Coronary artery (tissue), 2 donors: Measurements from ENCODE around the gene TM2D3.

ENCODE experiments used
- DNase-seq: peaks from one replicate; pipeline ENCODE4 v3.0.0-alpha.2; 2017; ENCODE audit warnings: low spot score
- H3K27ac ChIP-seq, 2 donors: fragments of 200-600 bp; sonication (generic); one replicate each; pipeline ENCODE4 v1.5.1; 2016 to 2019
- H3K4me3 ChIP-seq: fragments of 200-600 bp; sonication (generic); 2 replicates; pipeline ENCODE4 v1.5.1; 2016; ENCODE audit warnings: mild to moderate bottlenecking, moderate library complexity
- TF ChIP-seq, protein P1 (sequence below): fragments of 200-600 bp; sonication (generic); IDR thresholded peaks from one replicate; pipeline ENCODE4 v1.5.1; 2019; ENCODE audit warnings: antibody characterized with exemption

TM2D3 gene

DNA sequence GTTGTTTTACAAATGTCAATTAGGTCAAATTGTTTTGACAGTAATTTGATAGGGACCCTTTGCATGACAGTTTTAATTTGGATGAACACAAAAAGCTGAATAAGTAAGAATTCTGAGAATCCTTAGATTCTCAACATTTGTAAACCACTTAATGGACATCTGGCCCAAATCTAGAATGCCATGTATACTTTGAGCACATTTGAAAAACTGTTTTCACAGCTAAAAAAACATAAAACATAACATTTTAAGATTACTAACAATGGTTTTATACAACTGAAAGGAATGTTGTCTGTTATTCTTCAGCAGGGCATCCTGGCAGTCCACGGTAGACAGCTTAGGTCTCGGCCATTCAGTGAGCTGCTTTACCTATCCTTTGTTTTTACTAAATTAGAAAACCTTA, 34.5 kb upstream of the TM2D3 start:
- Histone ChIP-seq H3K4me3 (no peak overlapping the region), H3K27ac (no peak overlapping the region)
- DNase-seq: no peak
- TF ChIP-seq, protein P1, sequence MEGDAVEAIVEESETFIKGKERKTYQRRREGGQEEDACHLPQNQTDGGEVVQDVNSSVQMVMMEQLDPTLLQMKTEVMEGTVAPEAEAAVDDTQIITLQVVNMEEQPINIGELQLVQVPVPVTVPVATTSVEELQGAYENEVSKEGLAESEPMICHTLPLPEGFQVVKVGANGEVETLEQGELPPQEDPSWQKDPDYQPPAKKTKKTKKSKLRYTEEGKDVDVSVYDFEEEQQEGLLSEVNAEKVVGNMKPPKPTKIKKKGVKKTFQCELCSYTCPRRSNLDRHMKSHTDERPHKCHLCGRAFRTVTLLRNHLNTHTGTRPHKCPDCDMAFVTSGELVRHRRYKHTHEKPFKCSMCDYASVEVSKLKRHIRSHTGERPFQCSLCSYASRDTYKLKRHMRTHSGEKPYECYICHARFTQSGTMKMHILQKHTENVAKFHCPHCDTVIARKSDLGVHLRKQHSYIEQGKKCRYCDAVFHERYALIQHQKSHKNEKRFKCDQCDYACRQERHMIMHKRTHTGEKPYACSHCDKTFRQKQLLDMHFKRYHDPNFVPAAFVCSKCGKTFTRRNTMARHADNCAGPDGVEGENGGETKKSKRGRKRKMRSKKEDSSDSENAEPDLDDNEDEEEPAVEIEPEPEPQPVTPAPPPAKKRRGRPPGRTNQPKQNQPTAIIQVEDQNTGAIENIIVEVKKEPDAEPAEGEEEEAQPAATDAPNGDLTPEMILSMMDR: no peak

DNA sequence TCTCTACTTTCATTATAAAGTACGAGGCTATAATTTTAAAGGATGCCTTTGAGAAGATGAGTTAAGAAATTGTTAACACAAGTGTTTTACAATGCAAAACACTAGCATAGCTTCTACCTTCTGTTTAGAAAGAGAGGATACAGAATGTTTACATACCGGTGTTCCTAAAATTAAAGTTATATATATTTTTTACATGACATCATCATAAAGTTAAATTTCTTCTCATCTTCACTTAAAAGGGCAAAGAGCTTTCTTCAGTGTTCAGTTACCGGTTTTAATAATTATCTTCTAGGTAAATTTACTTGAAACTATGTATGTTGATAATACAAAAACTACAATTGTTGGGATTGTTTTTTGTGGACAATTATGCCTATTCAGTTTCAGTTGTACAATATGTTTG, 32.7 kb upstream of the TM2D3 start:
- H3K27ac ChIP-seq: no peak overlapping the region
- TF ChIP-seq, protein P1: no peak
- no peak for DNase-seq
- no peak overlapping the region for H3K4me3 ChIP-seq

DNA sequence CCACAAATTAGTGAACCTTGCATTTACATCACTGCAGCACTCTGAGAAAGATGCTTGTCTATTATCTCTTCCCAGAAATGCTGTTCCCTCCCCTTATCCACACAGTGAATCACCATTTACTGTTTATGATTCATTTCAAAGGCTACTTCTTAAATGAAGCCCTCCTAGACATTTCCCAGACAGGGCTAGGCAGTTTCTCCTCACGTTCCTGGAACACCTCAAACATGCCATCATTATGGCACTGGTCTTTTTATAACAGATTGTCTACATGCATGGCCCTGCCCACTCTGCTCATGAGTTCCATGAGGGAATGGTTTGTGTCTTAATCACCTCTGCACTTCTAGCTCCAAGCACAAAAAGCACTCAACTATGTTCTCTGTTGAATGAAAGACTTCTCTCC, 32.2 kb upstream of the TM2D3 start:
- TF ChIP-seq, protein P1: no peak
- no peak for DNase-seq
- Histone ChIP-seq H3K4me3 (no peak overlapping the region), H3K27ac (no peak overlapping the region)

DNA sequence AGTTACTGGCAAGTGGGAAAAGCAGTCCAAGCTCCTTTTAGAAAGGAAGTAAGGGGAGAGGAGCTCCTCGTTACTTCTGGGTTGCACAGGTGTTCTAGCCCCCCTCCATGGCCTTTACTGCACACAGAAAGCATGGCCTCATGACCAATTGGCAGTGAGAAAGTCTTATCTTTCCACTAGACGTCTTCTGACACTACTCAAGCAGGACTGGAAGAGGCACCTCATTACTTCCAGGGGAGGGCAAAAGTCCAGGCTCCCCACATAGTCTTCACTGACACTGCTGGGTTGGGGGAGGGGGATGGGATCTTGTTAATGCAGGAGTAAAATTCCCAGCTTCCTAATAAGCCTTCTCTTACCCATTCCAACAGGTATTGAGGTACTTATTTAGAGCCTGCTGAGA, 27.6 kb upstream of the TM2D3 start:
- DNase-seq: no peak
- Histone ChIP-seq H3K4me3 (no peak overlapping the region), H3K27ac (no peak overlapping the region)
- TF ChIP-seq, protein P1: no peak

DNA sequence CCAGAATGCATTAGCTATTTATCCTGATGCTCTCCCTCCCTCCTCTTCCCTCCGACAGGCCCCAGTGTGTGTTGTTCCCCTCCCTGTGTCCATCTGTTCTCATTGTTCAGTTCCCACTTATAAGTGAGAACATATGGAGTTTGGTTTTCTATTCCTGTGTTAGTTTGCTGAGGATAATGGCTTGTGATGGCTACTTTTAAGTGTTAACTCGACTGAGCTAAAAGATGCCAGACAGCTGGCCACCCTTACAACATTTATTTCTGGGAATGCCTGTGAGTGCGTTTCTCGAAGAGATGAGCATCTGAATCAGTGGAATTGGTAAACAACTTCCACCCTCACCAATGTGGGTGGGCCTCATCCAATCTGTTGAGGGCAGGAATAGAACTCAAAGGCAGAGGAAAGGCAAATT, 24.7 kb upstream of the TM2D3 start:
- H3K27ac ChIP-seq: no peak overlapping the region
- TF ChIP-seq, protein P1: no peak
- no peak for DNase-seq
- no peak overlapping the region for H3K4me3 ChIP-seq

DNA sequence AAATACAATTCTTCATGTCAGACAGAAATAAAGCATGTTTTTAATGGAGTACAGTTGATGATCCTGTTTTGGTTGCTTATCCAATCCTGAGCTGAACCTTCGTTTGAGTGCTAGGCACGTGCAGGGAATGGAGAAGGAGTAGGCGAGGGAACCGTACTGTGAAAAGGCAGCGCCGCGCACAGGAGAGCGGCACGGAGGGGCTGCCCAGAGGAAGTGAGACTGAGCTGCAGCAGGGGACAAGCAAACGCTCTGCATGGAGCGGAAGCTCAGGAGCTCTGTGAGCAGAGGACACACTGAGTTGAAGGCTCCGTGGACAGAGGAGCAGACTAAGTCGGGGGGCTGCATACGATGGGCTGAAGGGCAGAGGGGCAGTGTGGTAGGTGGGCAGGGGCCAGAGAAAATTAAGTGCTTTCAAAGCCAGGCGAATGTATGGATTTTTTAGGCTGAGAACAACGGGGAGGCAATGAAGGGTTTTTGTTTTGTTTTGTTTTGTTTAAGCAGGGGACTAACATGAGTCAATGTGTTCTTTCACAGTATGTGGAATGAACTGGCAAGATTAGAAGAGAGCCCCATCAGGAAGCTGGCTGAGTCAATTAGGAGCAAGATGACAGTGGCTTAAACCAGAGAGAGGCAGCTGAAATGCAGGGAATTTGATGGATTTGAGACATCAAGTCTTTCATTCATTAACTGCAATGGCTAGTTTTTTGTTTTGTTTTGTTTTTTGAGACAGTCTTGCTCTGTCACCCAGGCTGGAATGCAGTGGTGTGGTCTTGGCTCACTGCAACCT, 23.8 kb upstream of the TM2D3 start:
- Histone ChIP-seq H3K27ac (no peak overlapping the region), H3K4me3 (no peak overlapping the region)
- no peak for DNase-seq
- TF ChIP-seq, protein P1: no peak

DNA sequence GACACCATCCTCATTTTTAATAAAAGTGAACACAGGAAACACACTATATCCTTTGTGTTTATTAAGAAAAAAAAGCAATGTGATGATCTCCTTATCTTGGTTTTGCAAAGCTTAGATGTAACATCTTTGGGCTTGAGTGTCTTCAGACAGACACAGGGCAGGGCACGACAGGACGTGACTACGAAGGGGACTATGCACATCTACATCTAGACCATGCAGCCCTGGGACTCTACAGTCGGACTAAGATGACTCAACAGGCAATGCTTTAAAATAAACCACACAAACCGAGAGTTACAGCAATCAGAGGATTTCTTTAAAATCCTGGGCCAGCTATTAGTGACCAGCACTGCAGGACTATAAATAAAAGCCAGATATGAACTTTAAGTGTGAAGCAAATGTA, 22.8 kb upstream of the TM2D3 start:
- Histone ChIP-seq H3K4me3 (no peak overlapping the region), H3K27ac (no peak overlapping the region)
- no peak for DNase-seq
- TF ChIP-seq, protein P1: no peak
